Endothelial cell of umbilical vein (primary cell): ENCODE data around the gene SATB1. TPM values are rescaled to one million over a fixed set of nuclear protein-coding genes. Genes with fewer than 3 reads are reported as not detected.

Experiments used
- BruUV-seq: library from RNA; stranded (reverse); fragments of 400-500 nt; replicated peaks from 2 replicates; lab custom pipeline; 2021; lab: Mats Ljungman, UMichigan
- CTCF ChIA-PET: fragments of 300-600, 350-600 bp; sonication (Branson Sonifier 250); formaldehyde crosslinking; loops from one replicate; lab custom pipeline; 2021; ENCODE audit warnings: antibody characterized with exemption, inconsistent platforms; lab: Charles Lee
- POLR2A ChIA-PET: fragments of 300-600, 350-600 bp; sonication (Branson Sonifier 250); formaldehyde crosslinking; loops from one replicate; lab custom pipeline; 2021; ENCODE audit warnings: antibody characterized with exemption, inconsistent platforms; lab: Charles Lee
- DNase-seq: peaks from one replicate; pipeline ENCODE4 v3.0.0-alpha.2; 2011; ENCODE audit warnings: low read depth, low spot score
- FAIRE-seq: peaks from 2 replicates; lab custom pipeline; 2011; peaks lifted over from hg19 to GRCh38; lab: Jason Lieb, UNC
- H2AFZ ChIP-seq: 2 replicates; pipeline ENCODE4 v1.6.0; 2012; ENCODE audit warnings: low read depth, low read length, control low read depth, inconsistent platforms
- H3K27ac ChIP-seq: 2 replicates; pipeline ENCODE4 v1.5.1; 2011; ENCODE audit warnings: low read depth, mild to moderate bottlenecking, control low read depth, low read length, moderate library complexity; ENCODE audit not compliant: insufficient read depth
- H3K27me3 ChIP-seq, 2 experiments: 2 replicates each; pipeline versions ENCODE4 v1.6.0 to v1.6.1; 2011; ENCODE audit warnings: low read length in 2 of 2, mixed read lengths in 1 of 2; ENCODE audit not compliant: control insufficient read depth in 2 of 2, insufficient read depth in 2 of 2
- H3K36me3 ChIP-seq, 2 experiments: 2 replicates in 1 of 2; 3 replicates in 1 of 2; pipeline ENCODE4 v1.5.1; 2011; ENCODE audit warnings: low read length in 2 of 2, mild to moderate bottlenecking in 1 of 2, moderate library complexity in 1 of 2; ENCODE audit not compliant: control insufficient read depth in 2 of 2, insufficient read depth in 2 of 2; ENCODE audit errors: extremely low read depth in 1 of 2
- H3K4me1 ChIP-seq: 3 replicates; pipeline ENCODE4 v1.5.1; 2011; ENCODE audit warnings: mild to moderate bottlenecking, low read length; ENCODE audit not compliant: control insufficient read depth, insufficient read depth; ENCODE audit errors: extremely low read depth
- H3K4me2 ChIP-seq: 2 replicates; pipeline ENCODE4 v1.6.1; 2011; ENCODE audit warnings: low read length, control low read depth, mixed read lengths; ENCODE audit not compliant: insufficient read depth
- H3K4me3 ChIP-seq, 3 experiments: fragments of 200-600 bp in 1 of 3; sonication (generic), shearing (Covaris generic) in 1 of 3; replicated peaks in 1 of 3; 2 replicates each; pipeline ENCODE4 v1.5.1; 2011 to 2016; ENCODE audit warnings: control low read depth in 3 of 3, low read length in 3 of 3, mild to moderate bottlenecking in 2 of 3, inconsistent platforms in 1 of 3, low read depth in 1 of 3, moderate library complexity in 1 of 3; ENCODE audit not compliant: insufficient read depth in 1 of 3
- H3K79me2 ChIP-seq: 2 replicates; pipeline ENCODE4 v1.6.0; 2012; ENCODE audit warnings: low read length, inconsistent platforms; ENCODE audit not compliant: control insufficient read depth, insufficient read depth
- H3K9ac ChIP-seq: replicated peaks from 2 replicates; pipeline ENCODE3; 2011; ENCODE audit warnings: low read length, control low read depth; ENCODE audit not compliant: insufficient read depth; ENCODE audit errors: extremely low read depth
- H3K9me1 ChIP-seq: replicated peaks from 3 replicates; pipeline ENCODE4 v1.6.0; 2011; ENCODE audit warnings: mild to moderate bottlenecking, low read length; ENCODE audit not compliant: control insufficient read depth, insufficient read depth; ENCODE audit errors: extremely low read depth
- H3K9me3 ChIP-seq: replicated peaks from 2 replicates; pipeline ENCODE4 v1.5.1; 2012; ENCODE audit warnings: low read length, inconsistent platforms; ENCODE audit not compliant: control insufficient read depth, insufficient read depth
- H4K20me1 ChIP-seq: replicated peaks from 2 replicates; pipeline ENCODE3; 2011; ENCODE audit warnings: mild to moderate bottlenecking, low read length; ENCODE audit not compliant: control insufficient read depth, insufficient read depth; ENCODE audit errors: extremely low read depth
- CTCF ChIP-seq, 2 donors: IDR thresholded peaks; 1 replicate in 1 of 2; 2 replicates in 1 of 2; pipeline ENCODE4 v1.5.1; 2011; ENCODE audit warnings: low read length in 2 of 2, mild to moderate bottlenecking in 2 of 2, moderate library complexity in 2 of 2, control low read depth in 1 of 2, inconsistent platforms in 1 of 2, low read depth in 1 of 2; ENCODE audit not compliant: insufficient read depth in 1 of 2; ENCODE audit errors: extremely low read depth in 1 of 2
- EZH2 ChIP-seq: IDR thresholded peaks from 2 replicates; pipeline ENCODE4 v1.6.1; 2012; ENCODE audit warnings: borderline replicate concordance, low read depth, mild to moderate bottlenecking, moderate library complexity, low read length, inconsistent platforms; ENCODE audit not compliant: severe bottlenecking
- FOS ChIP-seq: IDR thresholded peaks from 2 replicates; pipeline ENCODE4 v1.6.1; 2011; ENCODE audit warnings: mild to moderate bottlenecking, low read length, moderate library complexity, borderline replicate concordance; ENCODE audit not compliant: insufficient read depth
- GATA2 ChIP-seq: IDR thresholded peaks from 2 replicates; pipeline ENCODE4 v1.7.0; 2011; ENCODE audit warnings: low read depth, mild to moderate bottlenecking, moderate library complexity, mixed read lengths, low read length; ENCODE audit not compliant: insufficient read length, insufficient read depth
- JUN ChIP-seq: IDR thresholded peaks from 2 replicates; pipeline ENCODE4 v1.6.1; 2011; ENCODE audit warnings: borderline replicate concordance, low read depth; ENCODE audit not compliant: insufficient read length, insufficient read depth
- MAX ChIP-seq: IDR thresholded peaks from 2 replicates; pipeline ENCODE4 v1.6.1; 2011; ENCODE audit not compliant: insufficient read depth, insufficient read length
- MYC ChIP-seq: IDR thresholded peaks from one replicate; pipeline ENCODE4 v1.6.1; 2011; ENCODE audit warnings: mild to moderate bottlenecking, low read depth, low read length
- POLR2A ChIP-seq: IDR thresholded peaks from 2 replicates; pipeline ENCODE4 v1.6.1; 2012; ENCODE audit warnings: low read depth, mild to moderate bottlenecking, control low read depth, low read length
- POLR2AphosphoS5 ChIP-seq: IDR thresholded peaks from 2 replicates; pipeline ENCODE4 v1.6.1; 2012; ENCODE audit warnings: low read depth, mild to moderate bottlenecking, control low read depth, low read length, moderate library complexity; ENCODE audit not compliant: insufficient read depth
- dilution Hi-C: fragments of 300-500 bp; cut with MboI; formaldehyde crosslinking; loops from one replicate; pipeline ENCODE4 v1.15.0; 2019; ENCODE audit warnings: low sequenced_read_pairs; ENCODE audit not compliant: extremely low pct_ligation_motif_present
- intact Hi-C: fragments of 100-400 bp; cut with micrococcal nuclease; formaldehyde crosslinking; loops from one replicate; pipeline ENCODE4 v1.10.0; 2022
- polyA plus RNA-seq, 4 experiments: library from polyadenylated mRNA; depleted of rRNA in 3 of 4; stranded (reverse) in 3 of 4; unstranded in 1 of 4; fragments of >200 nt; gene quantifications; 2 replicates each; pipeline versions ENCODE4 v1.2.1 to v1.2.3, GENCODE V29; 2011 to 2012; ENCODE audit warnings: missing spikeins in 1 of 4
- total RNA-seq: library from RNA; stranded (reverse); gene quantifications from 2 replicates; pipeline ENCODE4 v1.2.3, GENCODE V29; 2021

SATB1 gene
- total and polyA plus RNA-seq, 2 donors (not counting 3 experiments of a cell fraction or from before 2014, with no cell fraction given): 3.9 to 6.2 TPM

GRCh38 chr3:18412684-18413083 lies 12.5 kb downstream of the SATB1 start:
- H3K4me2 ChIP-seq: no peak overlapping the region
- H3K4me3 ChIP-seq: no peak overlapping the region
- H3K79me2 ChIP-seq: no peaks in the 10 kb centered on the region
- H3K9me3 ChIP-seq: no peaks in the 10 kb centered on the region
- intact Hi-C loops (no loop called here), dilution Hi-C loops (no loop called here)
- H2AFZ ChIP-seq: no peak overlapping the region
- no peaks in the 10 kb centered on the region for H4K20me1 ChIP-seq
- TF ChIP-seq FOS: no peak
- no peak for TF ChIP-seq EZH2
- TF ChIP-seq MYC: no peak
- no peak for TF ChIP-seq JUN
- no peak for TF ChIP-seq MAX
- TF ChIP-seq POLR2A: no peak
- TF ChIP-seq CTCF (IDR thresholded peaks at IDR 0.05; ENCODE audit: extremely low read depth in 1 of 2, insufficient read depth in 1 of 2, low read depth in 1 of 2, low read length in 2 of 2): no peak
- no peak for TF ChIP-seq GATA2
- no peak for TF ChIP-seq POLR2AphosphoS5
- no peaks in the 10 kb centered on the region for H3K4me1 ChIP-seq
- POLR2A ChIA-PET: no interaction called here
- no peaks in the 10 kb centered on the region for H3K27me3 ChIP-seq
- CTCF ChIA-PET: no interaction called here
- no peak overlapping the region for H3K27ac ChIP-seq
- DNase-seq: no peak
- no peaks in the 10 kb centered on the region for H3K9me1 ChIP-seq
- no TSS peak for BruUV-seq
- FAIRE-seq: peak; percentile 28
- no peaks in the 10 kb centered on the region for H3K36me3 ChIP-seq
- no peak overlapping the region for H3K9ac ChIP-seq
